Karpas-422 (cell line): ENCODE data around the gene MAPKAP1. TPM values are rescaled to one million over a fixed set of nuclear protein-coding genes. Genes with fewer than 3 reads are reported as not detected.

Source experiments
- DNase-seq: peaks from one replicate; pipeline ENCODE4 v3.0.0-alpha.2; 2015
- H2AFZ ChIP-seq: fragments of 200-600 bp; sonication (generic); 2 replicates; pipeline ENCODE4 v1.6.1; 2014; ENCODE audit warnings: antibody characterized with exemption, low read length, mixed read lengths
- H3K27ac ChIP-seq: fragments of 200-600 bp; sonication (generic); 2 replicates; pipeline ENCODE4 v1.5.1; 2014; ENCODE audit warnings: mild to moderate bottlenecking, low read length, moderate library complexity
- H3K27me3 ChIP-seq: fragments of 200-600 bp; sonication (generic); 2 replicates; pipeline ENCODE4 v1.6.1; 2014; ENCODE audit warnings: low read length, mixed read lengths
- H3K36me3 ChIP-seq: fragments of 200-600 bp; sonication (generic); 2 replicates; pipeline ENCODE4 v1.6.1; 2014; ENCODE audit warnings: low read length, mixed read lengths; ENCODE audit not compliant: insufficient read depth
- H3K4me1 ChIP-seq: fragments of 200-600 bp; sonication (generic); 2 replicates; pipeline ENCODE4 v1.6.1; 2014; ENCODE audit warnings: mild to moderate bottlenecking, low read length, mixed read lengths
- H3K4me2 ChIP-seq: fragments of 200-600 bp; sonication (generic); 2 replicates; pipeline ENCODE4 v1.6.1; 2014; ENCODE audit warnings: low read length, low read depth, mild to moderate bottlenecking; ENCODE audit not compliant: poor library complexity, severe bottlenecking
- H3K4me3 ChIP-seq: fragments of 200-600 bp; sonication (generic); 2 replicates; pipeline ENCODE4 v1.5.1; 2014; ENCODE audit warnings: mild to moderate bottlenecking, antibody characterized with exemption, low read length, mixed read lengths
- H3K79me2 ChIP-seq: fragments of 200-600 bp; sonication (generic); 2 replicates; pipeline ENCODE4 v1.6.1; 2014; ENCODE audit warnings: mild to moderate bottlenecking, low read length, mixed read lengths
- H3K9ac ChIP-seq: fragments of 200-600 bp; sonication (generic); 2 replicates; pipeline ENCODE4 v1.6.0; 2014; ENCODE audit warnings: low read length
- H3K9me2 ChIP-seq: fragments of 200-600 bp; sonication (generic), shearing (Covaris generic); replicated peaks from 2 replicates; pipeline ENCODE4 v1.6.0; 2014; ENCODE audit warnings: mild to moderate bottlenecking, low read length, moderate library complexity; ENCODE audit not compliant: insufficient read depth
- H3K9me3 ChIP-seq: fragments of 300-700, 200-600 bp; sonication (generic); 2 replicates; pipeline ENCODE4 v1.6.1; 2014; ENCODE audit warnings: low read length, mixed read lengths
- H4K20me1 ChIP-seq: fragments of 200-600 bp; sonication (generic); 2 replicates; pipeline ENCODE4 v1.6.1; 2014; ENCODE audit warnings: mild to moderate bottlenecking, antibody characterized with exemption, low read length, low read depth; ENCODE audit not compliant: insufficient read depth
- total RNA-seq: library from RNA; depleted of rRNA; stranded (reverse); fragments of >200 nt; shearing (Covaris generic); gene quantifications from 2 replicates; pipeline ENCODE4 v1.2.3, GENCODE V29; 2014; ENCODE audit warnings: low replicate concordance

The MAPKAP1 gene
- total RNA-seq, 1 experiment from 2014 or later = 62.8 TPM

DNA sequence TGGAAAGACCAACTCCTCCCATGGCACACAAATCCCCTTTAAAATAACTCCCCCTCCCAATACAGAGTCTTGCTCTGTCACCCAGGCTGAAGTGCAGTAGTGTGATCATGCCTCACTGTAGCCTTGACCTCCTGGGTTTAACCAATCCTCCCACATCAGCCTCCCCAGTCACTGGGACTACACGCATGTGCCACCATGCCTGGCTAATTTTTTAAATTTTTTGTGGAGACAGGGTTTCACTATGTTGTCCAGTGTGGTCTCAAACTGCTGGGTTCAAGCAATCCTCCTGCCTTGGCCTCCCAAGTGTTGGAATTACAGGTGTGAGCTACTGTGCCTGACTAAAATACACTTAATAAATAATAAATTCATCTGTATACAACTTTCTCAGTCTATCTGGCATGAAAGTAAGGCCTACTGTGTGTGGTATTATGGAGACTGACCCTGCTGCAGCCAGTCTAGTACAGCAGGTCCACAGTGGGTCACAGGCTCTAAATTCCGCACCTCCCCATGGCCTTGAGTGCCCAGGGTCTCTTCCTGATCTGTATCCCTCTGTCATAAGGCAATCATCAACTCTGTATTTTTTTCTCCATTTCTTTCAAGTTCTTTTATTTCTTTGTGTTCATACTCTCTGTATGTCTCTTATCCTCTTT, 169.4 kb downstream of the MAPKAP1 start:
- no peaks in the 10 kb centered on the region for H3K27me3 ChIP-seq
- H3K36me3 ChIP-seq = no peaks in the 10 kb centered on the region
- no peak for DNase-seq
- no peak overlapping the region for H3K4me3 ChIP-seq
- no peak overlapping the region for H3K4me2 ChIP-seq
- H3K9me3 ChIP-seq = no peaks in the 10 kb centered on the region
- no peak overlapping the region for H3K9ac ChIP-seq
- no peaks in the 10 kb centered on the region for H3K4me1 ChIP-seq
- no peak overlapping the region for H3K27ac ChIP-seq
- peaks cover 3% of the 10 kb centered on the region; the same call in 1 of the 2 replicates for H4K20me1 ChIP-seq
- H3K79me2 ChIP-seq = no peaks in the 10 kb centered on the region
- H2AFZ ChIP-seq = no peak overlapping the region
- H3K9me2 ChIP-seq = no peaks in the 10 kb centered on the region

GRCh38 chr9:125536776-125537175, 170.2 kb downstream of the MAPKAP1 start:
- H3K36me3 ChIP-seq = no peaks in the 10 kb centered on the region
- H3K4me1 ChIP-seq = no peaks in the 10 kb centered on the region
- no peak overlapping the region for H3K4me2 ChIP-seq
- no peak overlapping the region for H3K9ac ChIP-seq
- no peak for DNase-seq
- peaks cover 3% of the 10 kb centered on the region; the same call in 1 of the 2 replicates for H4K20me1 ChIP-seq
- H3K79me2 ChIP-seq = no peaks in the 10 kb centered on the region
- no peaks in the 10 kb centered on the region for H3K9me3 ChIP-seq
- H3K27me3 ChIP-seq = no peaks in the 10 kb centered on the region
- no peak overlapping the region for H3K4me3 ChIP-seq
- H3K9me2 ChIP-seq = no peaks in the 10 kb centered on the region
- H2AFZ ChIP-seq = no peak overlapping the region
- no peak overlapping the region for H3K27ac ChIP-seq

DNA sequence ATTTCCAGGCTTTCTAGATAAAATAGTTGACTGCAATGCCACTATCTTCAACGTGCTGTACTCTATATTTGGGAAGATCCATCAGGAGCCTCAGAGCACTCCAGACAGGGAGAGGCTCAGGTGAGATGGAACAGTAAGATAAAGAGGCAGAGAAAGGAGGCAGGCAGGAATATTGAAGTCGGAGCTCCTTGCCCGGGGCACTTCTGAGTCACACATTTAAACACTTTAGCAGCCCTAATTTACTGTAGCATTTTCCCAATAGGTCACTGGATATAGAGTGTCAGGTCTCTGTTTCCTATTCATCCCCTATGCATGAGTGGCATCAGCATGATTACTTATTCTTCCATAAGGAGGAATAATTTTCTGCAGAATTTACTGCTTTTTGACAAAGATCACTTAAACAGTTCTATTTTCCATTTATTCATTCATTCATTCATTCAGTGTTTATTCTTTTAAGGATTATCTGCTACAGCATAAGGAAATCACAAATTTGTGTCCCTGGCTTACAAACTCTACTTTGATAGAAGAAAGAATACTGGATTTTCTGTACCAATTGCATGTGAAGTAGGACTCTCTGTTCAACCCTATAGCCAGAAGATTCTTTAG, 170.7 kb downstream of the MAPKAP1 start:
- no peaks in the 10 kb centered on the region for H3K9me3 ChIP-seq
- DNase-seq = no peak
- H3K4me2 ChIP-seq = no peak overlapping the region
- H3K4me1 ChIP-seq = peaks cover 2% of the 10 kb centered on the region
- H4K20me1 ChIP-seq = peaks cover 4% of the 10 kb centered on the region; the same call in 1 of the 2 replicates
- H3K27ac ChIP-seq = no peak overlapping the region
- H3K9me2 ChIP-seq = no peaks in the 10 kb centered on the region
- H3K4me3 ChIP-seq = no peak overlapping the region
- no peak overlapping the region for H2AFZ ChIP-seq
- H3K27me3 ChIP-seq = no peaks in the 10 kb centered on the region
- H3K79me2 ChIP-seq = no peaks in the 10 kb centered on the region
- no peak overlapping the region for H3K9ac ChIP-seq
- no peaks in the 10 kb centered on the region for H3K36me3 ChIP-seq

DNA sequence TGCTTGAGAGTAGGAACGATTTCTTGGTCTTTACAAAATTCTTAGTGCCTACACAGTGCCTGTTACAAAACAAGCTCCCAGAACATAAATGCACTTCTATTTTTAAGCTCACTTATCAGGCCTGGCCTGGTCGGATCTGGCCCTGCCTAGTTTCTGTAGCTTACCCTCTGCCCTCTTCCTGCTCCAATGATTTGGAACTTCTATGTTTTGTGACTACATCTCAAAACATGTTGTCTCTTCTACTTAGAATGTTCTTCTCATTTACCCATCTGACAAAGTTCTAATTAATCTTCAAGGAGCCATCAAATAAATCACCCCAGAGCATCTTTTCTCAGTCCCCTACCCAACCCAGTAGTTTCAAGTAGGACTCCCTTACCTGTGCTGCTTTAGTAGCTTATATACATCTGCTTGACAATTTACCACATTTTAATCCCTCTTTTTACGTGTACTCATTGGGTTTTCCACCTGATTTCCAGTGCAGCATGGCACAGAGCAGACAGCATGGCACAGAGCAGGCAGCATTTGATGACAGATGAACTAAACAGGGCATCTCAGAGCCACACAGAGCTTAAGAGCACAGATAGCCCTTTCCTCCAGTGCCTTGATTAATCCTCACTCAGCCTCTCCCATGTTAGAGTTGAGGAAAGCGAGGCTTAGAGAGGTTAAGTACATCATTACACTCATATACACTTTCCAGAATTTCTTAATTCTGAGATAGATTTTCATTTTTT, 171.9 kb downstream of the MAPKAP1 start:
- H2AFZ ChIP-seq = no peak overlapping the region
- peaks cover 12% of the 10 kb centered on the region; the same call in 1 of the 2 replicates for H4K20me1 ChIP-seq
- H3K36me3 ChIP-seq = no peaks in the 10 kb centered on the region
- H3K9me2 ChIP-seq = no peaks in the 10 kb centered on the region
- peaks cover 13% of the 10 kb centered on the region for H3K4me1 ChIP-seq
- no peaks in the 10 kb centered on the region for H3K9me3 ChIP-seq
- H3K9ac ChIP-seq = no peak overlapping the region
- no peaks in the 10 kb centered on the region for H3K27me3 ChIP-seq
- no peak overlapping the region for H3K4me2 ChIP-seq
- no peak overlapping the region for H3K4me3 ChIP-seq
- H3K27ac ChIP-seq = no peak overlapping the region
- H3K79me2 ChIP-seq = no peaks in the 10 kb centered on the region
- no peak for DNase-seq

- Histone ChIP-seq H3K9me3 (no peaks in the 10 kb centered on the region), H3K9me2 (no peaks in the 10 kb centered on the region), H4K20me1 (peaks cover 12% of the 10 kb centered on the region; the same call in 1 of the 2 replicates), H3K9ac (no peak overlapping the region), H3K27ac (no peak overlapping the region), H3K4me1 (peaks cover 31% of the 10 kb centered on the region), H3K36me3 (no peaks in the 10 kb centered on the region), H3K4me2 (no peak overlapping the region), H3K4me3 (no peak overlapping the region), H2AFZ (no peak overlapping the region), H3K27me3 (no peaks in the 10 kb centered on the region), H3K79me2 (no peaks in the 10 kb centered on the region)
- no peak for DNase-seq
Observed at GRCh38 chr9:125532812-125533594, 174.0 kb downstream of the MAPKAP1 start.

DNA sequence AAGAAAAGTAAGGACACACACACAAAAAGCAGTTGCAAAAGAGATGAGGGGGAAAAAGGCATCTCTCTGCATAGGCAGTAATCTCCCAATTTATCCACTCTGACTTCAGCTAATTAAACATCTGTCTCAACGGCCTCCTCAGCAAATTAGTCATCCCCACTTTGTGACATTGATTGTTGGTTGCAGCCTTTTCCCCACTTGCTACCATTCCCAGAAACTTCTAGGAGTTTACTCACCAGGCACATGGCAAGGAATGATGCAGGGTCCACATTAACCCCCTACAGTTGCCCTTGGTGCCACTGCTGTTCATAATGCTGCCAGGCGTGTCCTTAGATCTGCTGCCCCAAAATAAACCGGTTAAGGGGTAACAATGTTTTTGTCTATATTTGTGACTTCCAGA, 174.6 kb downstream of the MAPKAP1 start:
- no peak overlapping the region for H3K4me2 ChIP-seq
- peaks cover 12% of the 10 kb centered on the region; the same call in 1 of the 2 replicates for H4K20me1 ChIP-seq
- H3K4me3 ChIP-seq = no peak overlapping the region
- H3K27ac ChIP-seq = no peak overlapping the region
- H3K36me3 ChIP-seq = no peaks in the 10 kb centered on the region
- H3K9me2 ChIP-seq = no peaks in the 10 kb centered on the region
- peaks cover 37% of the 10 kb centered on the region for H3K4me1 ChIP-seq
- no peak overlapping the region for H2AFZ ChIP-seq
- DNase-seq = no peak
- H3K9ac ChIP-seq = no peak overlapping the region
- no peaks in the 10 kb centered on the region for H3K79me2 ChIP-seq
- no peaks in the 10 kb centered on the region for H3K27me3 ChIP-seq
- H3K9me3 ChIP-seq = no peaks in the 10 kb centered on the region

GRCh38 chr9:125529589-125530515, 177.2 kb downstream of the MAPKAP1 start:
- DNase-seq = peak; percentile 73

More at GRCh38 chr9:125529589-125530515, 177.2 kb downstream of the MAPKAP1 start:
- Histone ChIP-seq H3K4me2 (peak overlapping the region; percentile 63), H3K4me1 (peaks cover 38% of the 10 kb centered on the region), H3K9me3 (no peaks in the 10 kb centered on the region), H3K4me3 (peak overlapping the region; percentile 38), H3K27ac (peak overlapping the region; percentile 61), H3K27me3 (no peaks in the 10 kb centered on the region), H3K9me2 (no peaks in the 10 kb centered on the region), H3K79me2 (no peaks in the 10 kb centered on the region), H3K36me3 (no peaks in the 10 kb centered on the region), H2AFZ (no peak overlapping the region), H3K9ac (peak overlapping the region; percentile 22; the same call in 1 of the 2 replicates), H4K20me1 (peaks cover 9% of the 10 kb centered on the region; the same call in 1 of the 2 replicates)
